NCI-H2171 (cell line): ENCODE results near the gene ARHGEF17.

Experiments used
- DNase-seq: peaks from one replicate; lab custom pipeline; 2025; lab: John Stamatoyannopoulos, UW

The ARHGEF17 gene

DNA sequence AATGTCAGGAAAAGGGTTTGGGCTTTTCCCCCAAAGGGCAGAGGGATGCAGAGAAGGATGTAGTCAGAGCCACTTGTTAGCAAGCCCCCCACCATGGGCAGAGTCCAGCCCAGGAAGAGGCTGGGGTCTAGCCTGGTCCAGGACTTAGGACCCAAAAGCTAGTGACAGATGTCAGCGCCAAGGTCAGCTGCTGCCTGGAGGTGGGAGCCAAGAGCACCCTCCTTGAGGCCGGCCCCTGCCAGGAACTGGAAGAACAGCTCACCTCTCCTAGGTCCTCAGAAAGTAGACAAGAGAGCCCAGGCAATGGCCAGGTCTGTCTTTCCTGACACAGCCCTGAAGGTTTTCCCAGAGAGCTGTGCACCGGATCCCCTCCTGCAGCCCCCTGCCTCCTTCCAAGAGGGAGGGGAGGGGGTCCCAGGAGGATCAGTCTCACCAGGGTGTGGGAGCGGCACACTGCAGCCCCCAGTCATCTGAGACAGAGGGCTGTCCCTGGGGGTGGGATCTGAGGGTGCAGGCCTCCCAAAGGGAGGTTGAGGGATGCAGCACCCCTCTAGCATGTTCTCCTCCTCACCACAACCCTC, 14.6 kb upstream of the ARHGEF17 start:
- no peak for DNase-seq

DNA sequence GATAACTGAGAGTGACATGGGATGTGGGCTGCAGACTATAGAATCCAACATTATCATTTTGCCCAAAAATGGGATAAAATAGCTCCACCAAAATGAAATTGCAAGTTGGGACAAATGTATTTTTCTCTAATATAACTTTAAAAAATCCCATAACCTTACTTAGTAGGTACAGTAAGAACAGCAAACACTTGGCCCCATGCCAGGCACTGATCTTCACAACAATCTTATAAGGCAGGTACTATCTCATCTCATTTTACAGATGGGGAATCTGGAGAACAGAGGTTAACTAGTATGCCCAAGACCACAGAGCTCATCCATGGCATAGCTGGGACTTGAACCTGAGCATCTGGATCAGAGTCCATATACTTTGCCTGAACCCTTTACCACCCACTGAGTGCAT, 13.5 kb upstream of the ARHGEF17 start:
- DNase-seq: no peak

DNA sequence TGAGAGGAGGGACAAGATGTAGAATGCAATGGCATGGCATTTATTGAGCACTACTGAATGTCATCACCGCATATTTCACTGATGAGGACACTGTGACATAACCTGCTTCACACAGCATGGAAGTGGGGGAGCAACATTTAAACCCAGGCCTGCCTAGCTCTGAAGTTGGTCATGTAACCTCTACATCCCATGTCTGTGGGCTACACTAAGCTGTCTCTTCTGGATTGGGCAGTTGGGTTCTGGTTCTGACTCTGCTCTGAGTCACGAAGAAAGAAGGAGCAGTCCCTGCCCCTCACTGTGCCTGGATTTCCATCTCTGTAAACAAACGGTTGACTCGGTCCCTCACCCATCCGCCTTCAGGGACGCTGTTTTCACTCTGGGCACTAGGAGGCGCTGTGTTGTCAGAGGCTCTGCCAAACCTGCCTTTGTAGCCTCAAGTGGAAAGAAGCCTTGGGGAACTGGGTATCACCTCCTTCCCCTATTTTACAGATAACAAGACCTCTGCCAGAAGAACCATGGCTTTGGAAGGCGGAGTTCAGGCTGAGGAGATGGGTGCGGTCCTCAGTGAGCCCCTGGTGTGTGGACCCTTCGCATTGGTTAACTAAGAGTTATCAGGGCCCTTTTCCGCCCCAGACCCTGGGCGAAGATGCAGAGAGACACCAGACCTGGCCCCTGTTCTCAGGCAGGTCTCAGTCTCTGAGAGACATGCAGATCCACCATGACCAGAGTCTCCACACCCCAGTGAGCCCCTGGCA, 12.7 kb upstream of the ARHGEF17 start:
- DNase-seq: no peak

DNA sequence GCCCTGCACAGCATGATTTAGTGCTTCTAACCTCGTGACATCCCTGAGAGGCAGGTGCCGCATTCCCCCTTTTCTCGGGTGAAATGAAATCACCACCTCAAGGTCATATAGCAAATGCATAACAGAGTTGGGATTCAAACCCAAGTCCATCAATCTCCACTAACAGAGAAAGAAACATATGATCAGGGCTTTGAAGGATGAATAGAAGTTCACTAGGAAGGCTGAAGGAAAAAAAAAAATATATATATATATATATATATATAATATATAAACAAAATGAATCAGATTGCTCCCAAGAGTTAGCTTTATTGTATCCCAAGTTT, 12.1 kb upstream of the ARHGEF17 start:
- no peak for DNase-seq

DNA sequence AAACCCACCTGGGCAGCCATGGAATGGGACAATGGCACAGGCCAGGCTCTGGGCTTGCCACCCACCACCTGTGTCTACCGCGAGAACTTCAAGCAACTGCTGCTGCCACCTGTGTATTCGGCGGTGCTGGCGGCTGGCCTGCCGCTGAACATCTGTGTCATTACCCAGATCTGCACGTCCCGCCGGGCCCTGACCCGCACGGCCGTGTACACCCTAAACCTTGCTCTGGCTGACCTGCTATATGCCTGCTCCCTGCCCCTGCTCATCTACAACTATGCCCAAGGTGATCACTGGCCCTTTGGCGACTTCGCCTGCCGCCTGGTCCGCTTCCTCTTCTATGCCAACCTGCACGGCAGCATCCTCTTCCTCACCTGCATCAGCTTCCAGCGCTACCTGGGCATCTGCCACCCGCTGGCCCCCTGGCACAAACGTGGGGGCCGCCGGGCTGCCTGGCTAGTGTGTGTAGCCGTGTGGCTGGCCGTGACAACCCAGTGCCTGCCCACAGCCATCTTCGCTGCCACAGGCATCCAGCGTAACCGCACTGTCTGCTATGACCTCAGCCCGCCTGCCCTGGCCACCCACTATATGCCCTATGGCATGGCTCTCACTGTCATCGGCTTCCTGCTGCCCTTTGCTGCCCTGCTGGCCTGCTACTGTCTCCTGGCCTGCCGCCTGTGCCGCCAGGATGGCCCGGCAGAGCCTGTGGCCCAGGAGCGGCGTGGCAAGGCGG, 11.4 kb upstream of the ARHGEF17 start:
- no peak for DNase-seq

DNA sequence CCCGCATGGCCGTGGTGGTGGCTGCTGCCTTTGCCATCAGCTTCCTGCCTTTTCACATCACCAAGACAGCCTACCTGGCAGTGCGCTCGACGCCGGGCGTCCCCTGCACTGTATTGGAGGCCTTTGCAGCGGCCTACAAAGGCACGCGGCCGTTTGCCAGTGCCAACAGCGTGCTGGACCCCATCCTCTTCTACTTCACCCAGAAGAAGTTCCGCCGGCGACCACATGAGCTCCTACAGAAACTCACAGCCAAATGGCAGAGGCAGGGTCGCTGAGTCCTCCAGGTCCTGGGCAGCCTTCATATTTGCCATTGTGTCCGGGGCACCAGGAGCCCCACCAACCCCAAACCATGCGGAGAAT, 10.9 kb upstream of the ARHGEF17 start:
- DNase-seq: no peak

DNA sequence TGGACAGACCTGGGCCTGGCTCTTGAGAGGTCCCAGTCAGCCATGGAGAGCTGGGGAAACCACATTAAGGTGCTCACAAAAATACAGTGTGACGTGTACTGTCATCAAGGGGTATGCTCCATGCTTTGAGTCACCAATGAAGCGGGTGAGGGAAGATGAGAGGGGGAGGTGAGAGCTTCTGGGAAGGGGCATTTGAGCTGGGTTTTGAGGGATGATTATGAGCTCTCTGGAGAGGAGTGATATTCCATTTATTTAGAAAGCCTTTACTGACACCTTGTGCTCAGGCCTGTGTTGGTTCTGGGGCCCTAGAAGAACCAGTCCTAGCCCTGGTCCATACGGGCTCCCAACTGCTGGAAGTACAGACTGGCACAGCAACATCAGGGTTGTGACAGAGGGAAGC, 10.4 kb upstream of the ARHGEF17 start:
- no peak for DNase-seq

DNA sequence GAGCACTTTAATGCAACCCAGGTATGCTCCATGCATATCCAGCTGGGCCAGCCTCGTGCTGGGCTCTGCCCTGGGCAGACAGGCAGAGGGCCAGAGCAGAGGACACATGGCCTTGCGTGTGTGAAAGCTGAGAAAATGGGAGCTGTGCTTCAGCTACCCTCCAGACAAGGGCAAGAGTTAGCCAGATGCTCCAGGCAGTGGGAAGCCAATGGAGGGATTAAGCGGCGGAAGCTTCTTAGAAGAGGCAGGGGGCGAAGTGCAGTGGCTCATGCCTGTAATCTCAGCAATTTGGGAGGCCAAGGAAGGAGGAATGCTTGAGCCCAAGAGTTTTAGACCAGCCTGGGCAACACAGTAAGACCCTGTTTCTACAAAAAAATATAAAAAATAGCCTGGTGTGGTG, 9.8 kb upstream of the ARHGEF17 start:
- DNase-seq: no peak

DNA sequence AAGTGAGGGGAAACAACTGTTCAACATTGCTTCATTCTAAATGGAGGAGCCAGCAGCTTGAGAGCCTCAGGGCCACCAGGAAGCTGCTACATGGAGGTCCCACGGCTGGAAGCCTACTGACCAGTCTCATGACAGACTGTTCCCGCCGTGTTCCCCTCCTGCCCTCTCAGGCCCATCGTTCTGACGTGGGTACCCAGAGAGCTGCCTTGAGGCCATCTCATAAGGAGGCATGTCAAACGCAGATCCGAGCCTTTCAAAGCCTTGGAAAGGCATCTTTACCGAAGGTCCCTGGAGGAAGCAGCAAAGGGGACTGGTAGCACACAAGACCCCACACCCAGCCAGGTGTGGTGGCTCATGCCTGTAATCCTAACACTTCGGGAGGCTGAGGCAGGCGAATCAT, 8.3 kb upstream of the ARHGEF17 start:
- no peak for DNase-seq

DNA sequence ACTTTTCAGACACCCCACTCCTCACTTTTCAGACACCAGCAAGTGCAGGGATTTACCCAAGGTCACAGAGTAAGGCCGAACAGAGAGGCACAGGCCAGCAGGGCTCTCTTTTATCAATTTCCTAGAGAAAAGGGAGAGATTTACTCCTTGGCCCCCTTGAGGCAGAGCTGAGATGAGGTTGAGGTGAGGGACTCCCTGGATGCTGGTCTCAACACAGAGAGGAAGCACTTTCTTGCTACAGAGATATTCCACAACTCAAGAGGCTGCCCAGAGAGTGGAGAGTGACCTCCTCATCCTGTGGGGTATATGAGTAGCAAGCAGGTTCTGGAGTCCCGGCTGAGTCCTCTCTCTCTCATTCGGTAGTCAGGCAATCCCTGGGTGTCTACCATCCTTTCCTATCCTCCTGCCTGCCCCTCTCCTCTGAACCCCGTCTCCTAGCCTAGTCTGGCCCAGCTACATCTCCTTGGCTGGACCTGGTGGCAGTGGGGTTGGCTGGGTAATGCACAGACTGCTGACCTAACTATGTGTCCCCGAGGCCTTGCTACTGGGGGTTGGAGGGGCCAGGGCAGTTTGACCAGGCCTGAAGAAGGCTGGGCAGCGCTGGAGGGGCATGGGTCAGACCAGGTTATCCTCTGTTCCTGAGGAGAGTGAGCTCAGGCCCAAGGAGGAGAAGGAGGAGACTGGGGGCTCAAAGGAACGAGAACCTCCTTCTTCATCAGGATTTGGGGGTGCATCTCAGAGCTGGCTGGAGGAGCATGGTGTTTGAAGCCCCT, 1.8 kb upstream of the ARHGEF17 start:
- no peak for DNase-seq

DNA sequence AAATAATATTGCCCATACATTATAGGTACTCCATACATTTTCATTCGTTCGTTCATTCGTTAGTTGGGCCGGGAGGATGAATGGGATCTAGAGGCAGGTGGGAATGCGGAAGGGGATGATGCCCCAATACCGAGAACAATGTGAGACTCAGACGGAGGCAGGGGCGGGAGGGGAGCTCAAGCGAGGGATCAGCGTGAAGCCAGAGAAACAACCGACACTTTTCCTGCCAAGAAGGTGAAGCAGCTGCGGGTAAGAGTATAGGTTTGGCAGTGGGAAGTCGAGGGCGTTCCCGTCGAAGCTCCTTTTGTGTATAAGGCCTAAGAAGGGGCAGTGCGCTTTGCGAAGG, 1.1 kb upstream of the ARHGEF17 start:
- no peak for DNase-seq

DNA sequence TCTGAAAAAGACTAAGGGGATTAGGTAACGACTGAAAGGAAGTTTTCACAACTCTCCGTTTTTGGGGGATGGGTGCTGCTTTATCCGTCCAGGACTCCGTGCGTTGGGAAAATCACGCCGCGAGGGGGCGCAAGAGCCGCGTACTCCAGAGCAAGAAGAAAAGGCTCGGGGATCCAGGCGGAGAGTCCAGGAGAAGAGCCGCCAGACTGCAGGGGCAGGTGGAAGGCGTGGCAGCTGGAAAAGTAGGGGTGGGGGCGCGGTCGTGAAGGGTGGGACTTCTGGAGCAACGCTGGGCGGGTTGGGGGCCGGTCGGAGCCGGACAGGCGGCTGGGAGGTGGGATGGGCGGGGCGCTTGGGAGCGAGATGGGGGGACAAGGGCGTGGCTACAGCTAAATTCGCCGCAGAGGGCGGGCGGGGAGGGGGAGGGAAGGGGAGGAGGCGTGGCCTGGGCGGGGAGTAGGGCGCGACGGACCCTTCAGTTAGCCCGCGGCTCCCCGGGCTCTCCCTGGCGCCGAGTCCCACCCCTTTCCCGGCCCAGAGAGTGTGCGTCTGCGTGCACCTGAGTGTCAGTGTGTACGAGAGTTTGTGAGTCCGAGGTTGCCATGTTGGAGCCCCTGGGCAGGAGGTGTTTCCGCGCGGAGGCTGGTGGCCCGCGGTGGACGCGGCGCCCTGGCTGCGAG, 613 bp upstream of the ARHGEF17 start:
- DNase-seq: peak; percentile 97

DNA sequence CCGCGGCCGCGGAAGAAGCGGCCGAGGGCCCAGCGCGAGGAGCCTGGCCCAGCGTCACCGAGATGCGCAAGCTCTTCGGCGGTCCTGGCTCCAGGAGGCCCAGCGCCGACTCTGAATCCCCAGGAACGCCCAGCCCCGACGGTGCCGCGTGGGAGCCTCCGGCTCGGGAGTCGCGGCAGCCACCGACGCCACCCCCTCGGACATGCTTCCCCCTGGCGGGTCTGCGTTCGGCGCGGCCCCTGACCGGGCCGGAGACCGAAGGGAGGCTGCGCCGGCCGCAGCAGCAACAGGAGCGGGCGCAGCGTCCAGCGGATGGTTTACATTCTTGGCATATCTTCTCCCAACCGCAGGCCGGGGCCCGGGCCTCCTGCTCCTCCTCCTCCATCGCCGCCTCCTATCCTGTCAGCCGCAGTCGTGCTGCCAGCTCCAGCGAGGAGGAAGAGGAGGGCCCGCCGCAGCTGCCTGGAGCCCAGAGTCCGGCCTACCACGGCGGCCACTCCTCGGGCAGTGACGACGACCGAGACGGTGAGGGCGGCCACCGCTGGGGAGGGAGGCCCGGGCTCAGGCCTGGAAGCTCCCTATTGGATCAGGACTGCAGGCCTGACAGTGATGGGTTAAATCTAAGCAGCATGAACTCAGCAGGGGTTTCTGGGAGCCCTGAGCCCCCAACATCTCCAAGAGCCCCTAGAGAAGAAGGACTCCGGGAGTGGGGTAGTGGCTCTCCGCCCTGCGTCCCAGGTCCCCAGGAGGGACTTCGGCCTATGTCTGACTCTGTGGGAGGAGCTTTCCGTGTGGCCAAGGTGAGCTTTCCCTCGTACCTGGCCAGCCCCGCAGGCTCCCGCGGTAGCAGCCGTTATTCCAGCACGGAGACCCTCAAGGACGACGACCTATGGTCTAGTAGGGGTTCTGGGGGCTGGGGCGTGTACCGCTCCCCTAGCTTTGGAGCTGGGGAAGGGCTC, 1.2 kb downstream of the ARHGEF17 start:
- no peak for DNase-seq

DNA sequence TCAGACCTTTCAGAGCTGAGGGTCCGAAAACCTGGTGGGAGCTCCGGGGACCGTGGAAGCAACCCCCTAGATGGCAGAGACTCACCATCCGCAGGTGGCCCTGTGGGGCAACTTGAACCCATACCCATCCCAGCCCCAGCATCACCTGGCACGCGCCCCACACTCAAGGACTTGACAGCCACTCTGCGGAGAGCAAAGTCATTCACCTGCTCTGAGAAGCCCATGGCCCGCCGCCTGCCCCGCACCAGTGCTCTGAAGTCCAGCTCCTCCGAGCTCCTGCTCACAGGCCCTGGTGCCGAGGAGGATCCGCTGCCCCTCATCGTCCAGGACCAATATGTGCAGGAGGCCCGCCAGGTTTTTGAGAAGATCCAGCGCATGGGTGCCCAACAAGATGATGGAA, 2.0 kb downstream of the ARHGEF17 start:
- no peak for DNase-seq

DNA sequence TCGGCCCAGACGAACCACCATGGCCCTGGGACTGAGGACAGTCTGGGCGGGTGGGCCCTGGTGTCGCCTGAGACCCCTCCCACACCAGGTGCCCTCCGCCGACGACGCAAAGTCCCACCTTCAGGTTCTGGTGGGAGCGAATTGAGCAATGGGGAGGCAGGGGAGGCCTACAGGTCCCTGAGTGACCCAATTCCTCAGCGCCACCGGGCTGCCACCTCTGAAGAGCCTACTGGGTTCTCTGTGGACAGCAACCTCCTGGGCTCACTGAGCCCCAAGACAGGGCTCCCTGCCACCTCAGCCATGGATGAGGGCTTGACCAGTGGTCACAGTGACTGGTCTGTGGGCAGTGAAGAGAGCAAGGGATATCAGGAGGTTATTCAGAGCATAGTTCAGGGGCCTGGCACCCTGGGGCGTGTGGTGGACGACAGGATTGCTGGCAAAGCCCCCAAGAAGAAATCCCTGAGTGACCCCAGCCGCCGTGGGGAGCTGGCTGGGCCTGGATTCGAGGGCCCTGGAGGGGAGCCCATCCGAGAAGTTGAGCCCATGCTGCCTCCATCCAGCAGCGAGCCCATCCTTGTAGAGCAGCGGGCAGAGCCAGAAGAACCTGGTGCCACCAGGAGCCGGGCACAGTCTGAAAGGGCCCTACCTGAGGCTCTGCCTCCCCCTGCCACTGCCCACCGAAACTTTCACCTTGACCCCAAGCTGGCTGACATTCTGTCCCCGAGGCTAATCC, 2.8 kb downstream of the ARHGEF17 start:
- no peak for DNase-seq

DNA sequence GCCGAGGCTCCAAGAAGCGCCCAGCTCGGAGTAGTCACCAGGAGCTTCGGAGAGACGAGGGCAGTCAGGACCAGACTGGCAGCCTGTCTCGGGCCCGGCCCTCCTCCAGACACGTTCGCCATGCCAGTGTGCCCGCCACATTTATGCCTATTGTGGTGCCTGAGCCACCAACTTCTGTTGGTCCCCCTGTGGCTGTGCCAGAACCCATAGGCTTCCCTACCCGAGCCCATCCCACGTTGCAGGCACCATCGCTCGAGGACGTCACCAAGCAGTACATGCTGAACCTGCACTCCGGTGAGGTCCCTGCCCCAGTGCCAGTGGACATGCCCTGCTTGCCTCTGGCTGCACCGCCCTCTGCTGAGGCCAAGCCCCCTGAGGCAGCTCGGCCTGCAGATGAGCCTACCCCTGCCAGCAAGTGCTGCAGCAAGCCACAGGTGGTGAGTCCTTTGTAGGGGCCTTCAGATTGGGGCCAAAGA, 3.4 kb downstream of the ARHGEF17 start:
- DNase-seq: no peak

DNA sequence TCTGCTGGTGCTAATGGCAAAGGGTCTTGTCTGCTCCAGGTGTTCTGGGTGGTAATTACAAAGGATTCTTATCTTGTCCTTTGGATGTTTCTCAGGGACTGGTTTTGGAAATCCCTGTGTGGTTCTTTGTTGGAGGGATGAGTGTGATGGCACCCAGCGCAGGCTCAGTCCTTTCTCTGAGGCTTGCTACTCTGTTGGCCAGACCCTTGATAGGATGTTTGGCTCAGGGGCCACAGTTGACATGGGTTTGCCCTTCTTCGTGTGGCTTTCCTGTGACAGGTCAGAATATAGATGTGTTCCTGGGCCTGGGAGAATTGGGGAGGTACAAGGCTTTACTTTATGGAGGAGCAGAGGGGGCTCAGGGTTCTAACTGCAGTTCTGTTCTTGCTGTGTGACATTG, 4.0 kb downstream of the ARHGEF17 start:
- no peak for DNase-seq

DNA sequence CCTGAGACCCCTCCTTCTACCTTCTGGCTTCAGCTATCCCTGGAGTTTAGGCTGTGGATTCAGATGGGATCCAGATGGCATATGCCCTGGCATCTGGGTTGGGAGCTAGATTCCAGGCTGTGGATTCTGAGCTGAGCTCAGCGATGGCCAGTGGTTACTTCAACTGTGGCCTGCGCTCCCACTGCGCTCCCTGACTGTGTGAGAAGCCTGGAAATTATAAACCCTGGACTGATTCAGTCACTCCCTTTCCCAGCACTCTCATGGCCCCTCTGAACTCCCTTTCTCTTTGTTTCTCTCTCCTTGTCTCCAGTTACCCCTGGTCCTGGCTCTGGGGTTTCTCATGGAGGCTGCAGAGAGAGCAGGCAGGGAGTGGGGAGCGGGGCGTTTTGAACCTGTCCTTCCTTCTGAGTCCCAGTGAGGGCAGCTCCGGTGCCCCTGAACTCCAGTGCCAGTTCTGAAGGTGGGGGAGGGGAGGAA, 4.8 kb downstream of the ARHGEF17 start:
- no peak for DNase-seq

DNA sequence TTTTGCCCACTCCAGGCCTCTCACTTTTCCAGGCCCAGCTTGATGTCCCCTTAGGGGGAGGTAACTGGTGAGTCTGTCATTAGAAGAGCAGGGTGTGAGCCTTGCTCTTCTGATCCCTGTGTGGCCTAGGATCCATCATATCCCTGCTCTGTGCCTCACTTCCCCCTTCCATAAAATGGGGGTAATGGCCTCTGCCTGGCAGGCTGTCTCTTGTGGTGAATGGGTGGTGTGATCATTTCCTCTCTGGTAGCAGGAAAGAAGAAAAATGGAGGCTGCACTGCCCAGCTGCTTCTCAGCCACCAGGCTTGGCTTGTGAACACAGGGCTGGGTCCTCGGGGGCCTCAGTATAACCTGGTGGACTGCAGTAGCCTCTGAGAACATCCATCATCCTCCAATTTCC, 5.6 kb downstream of the ARHGEF17 start:
- no peak for DNase-seq
